ENCODE measurements around the gene KCP. TPM values are rescaled to one million over a fixed set of nuclear protein-coding genes. Genes with fewer than 3 reads are reported as not detected.

Gene KCP
- total RNA-seq (under 1 TPM; 0.39 to 0.55 TPM), polyA plus RNA-seq (not detected)

DNA sequence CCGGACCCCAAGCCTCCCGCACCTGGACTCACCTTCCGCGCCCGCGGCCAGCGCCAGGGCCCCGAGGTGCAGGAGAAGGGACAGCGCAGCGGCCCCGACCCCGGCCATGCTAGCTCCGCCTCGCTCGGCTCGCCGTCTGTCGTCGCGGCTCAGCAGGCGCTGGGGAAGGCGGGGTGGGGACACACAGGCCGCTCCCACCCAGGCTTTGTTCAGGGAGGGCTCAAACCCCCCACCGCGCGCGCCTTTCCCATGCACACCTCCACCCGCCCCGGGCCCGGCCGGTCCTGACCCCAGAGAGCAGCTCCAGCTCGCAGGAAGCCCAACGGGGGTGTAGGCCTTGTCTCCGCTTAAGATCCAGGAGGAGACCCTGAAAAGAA, at the start of gene KCP:
Gene KCP, minus strand, starts transcription at position 141 of the 377 bp plus-strand sequence. Its CDS starts 33 bp downstream, at position 108.
- Histone ChIP-seq H3K9me3 (ENCODE audit: control insufficient read depth in 1 of 2, low read length in 2 of 2) (no peaks in the 10 kb centered on the region), H3K27me3 (ENCODE audit: insufficient read depth, low read length) (peaks cover 6% of the 10 kb centered on the region), H3K4me3 (ENCODE audit: low read length in 2 of 2) (no peak within 1 kb of the TSS), H3K4me1 (ENCODE audit: insufficient read depth, low read length) (peaks cover 4% of the 10 kb centered on the region), H3K36me3 (ENCODE audit: insufficient read depth, low read length) (no peaks in the 10 kb centered on the region), H3K27ac (ENCODE audit: low read depth, low read length) (no peak within 1 kb of the TSS)
- peak within 1 kb of the TSS in 2 of 7 donors; percentile 8 to 46 for H3K27ac Mint-ChIP-seq
- CTCF ChIA-PET (ENCODE audit: partially characterized antibody) = interaction anchor here (1.1 to 4.0 kb wide), 2 partner anchors 178 to 181 kb away, joined by 5 to 23 read pairs; no protein-coding TSS in a partner anchor
- H3K27me3 Mint-ChIP-seq = peaks cover 32 to 55% of the 10 kb centered on the region in 2 donors
- peak within 1 kb of the TSS in 1 of 8 donors; percentile 30 for H3K4me3 Mint-ChIP-seq
- H3K4me1 Mint-ChIP-seq = peaks cover 5 to 14% (median 8%) of the 10 kb centered on the region in 4 donors
- no peak for DNase-seq
- H3K9me3 Mint-ChIP-seq = no peaks in the 10 kb centered on the region
- no peaks in the 10 kb centered on the region for H3K36me3 Mint-ChIP-seq
- POLR2A ChIA-PET (ENCODE audit: partially characterized antibody) = no interaction called here
- intact Hi-C loops (cut with micrococcal nuclease) = no loop called here

DNA sequence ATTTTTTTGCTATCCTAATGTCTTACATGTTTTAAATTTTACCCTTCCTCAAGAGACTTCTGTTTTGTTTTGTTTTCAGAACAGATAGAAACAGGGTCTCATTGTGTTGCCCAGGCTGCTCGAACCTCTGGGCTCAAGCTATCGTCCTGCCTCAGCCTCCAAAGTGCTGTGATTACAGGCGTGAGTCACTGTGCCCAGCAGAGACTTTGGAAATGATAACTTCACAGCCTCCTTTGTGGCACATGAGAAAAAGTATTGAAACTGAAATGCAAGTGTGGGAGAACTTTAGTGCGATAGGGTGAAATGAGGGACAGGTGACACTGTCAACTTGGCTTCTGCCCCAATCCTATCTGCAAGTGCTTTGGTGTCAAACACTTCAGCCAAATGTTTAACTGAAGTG, 48.8 kb upstream of the KCP start:
- Histone ChIP-seq H3K4me1 (ENCODE audit: insufficient read depth, low read length) (peaks cover 5% of the 10 kb centered on the region), H3K27ac (ENCODE audit: low read depth, low read length) (no peak overlapping the region), H3K36me3 (ENCODE audit: insufficient read depth, low read length) (peaks cover 49% of the 10 kb centered on the region), H3K9me3 (ENCODE audit: control insufficient read depth in 1 of 2, low read length in 2 of 2) (no peaks in the 10 kb centered on the region), H3K27me3 (ENCODE audit: insufficient read depth, low read length) (no peaks in the 10 kb centered on the region), H3K4me3 (ENCODE audit: low read length in 2 of 2) (no peak overlapping the region)
- Mint-ChIP-seq H3K36me3 (peaks cover 36 to 77% of the 10 kb centered on the region in 2 donors), H3K27ac (peak overlapping the region in 5 of 7 donors; percentile 21 to 60 (median 23)), H3K4me1 (peaks cover 0 to 5% (median 2%) of the 10 kb centered on the region in 4 donors), H3K9me3 (no peaks in the 10 kb centered on the region), H3K4me3 (no peak overlapping the region), H3K27me3 (no peaks in the 10 kb centered on the region)
- intact Hi-C loops (cut with micrococcal nuclease) = no loop called here
- DNase-seq = no peak
- CTCF ChIA-PET (ENCODE audit: partially characterized antibody) = interaction anchor here (1.2 to 3.8 kb wide), 2 partner anchors 11 to 130 kb away, joined by 3 to 14 read pairs; no protein-coding TSS in a partner anchor
- POLR2A ChIA-PET (ENCODE audit: partially characterized antibody) = no interaction called here

DNA sequence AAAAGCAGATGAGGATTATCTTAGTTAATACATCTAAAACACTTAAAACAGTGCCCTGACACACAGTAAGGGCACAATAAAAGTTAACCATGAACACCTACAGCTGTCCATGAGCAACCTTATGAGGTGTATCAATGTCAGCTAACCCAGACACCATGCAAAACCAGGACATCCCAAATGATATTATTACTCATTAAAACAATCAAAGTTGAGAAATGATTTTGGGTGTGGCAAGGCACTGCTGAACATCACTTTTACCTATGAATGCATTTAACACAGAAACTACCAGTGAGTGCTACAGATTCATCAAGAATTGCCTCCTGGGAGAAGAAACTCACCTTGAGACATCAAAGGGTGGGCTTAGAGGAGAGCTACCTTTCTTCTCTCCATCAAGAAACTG, 45.5 kb upstream of the KCP start:
- peaks cover 49% of the 10 kb centered on the region for H3K36me3 ChIP-seq (ENCODE audit: insufficient read depth, low read length)
- CTCF ChIA-PET (ENCODE audit: partially characterized antibody) = interaction anchor here (3.8 kb wide), 1 partner anchor 8 kb away, joined by 14 read pairs; no protein-coding TSS in a partner anchor
- intact Hi-C loops (cut with micrococcal nuclease) = no loop called here

DNA sequence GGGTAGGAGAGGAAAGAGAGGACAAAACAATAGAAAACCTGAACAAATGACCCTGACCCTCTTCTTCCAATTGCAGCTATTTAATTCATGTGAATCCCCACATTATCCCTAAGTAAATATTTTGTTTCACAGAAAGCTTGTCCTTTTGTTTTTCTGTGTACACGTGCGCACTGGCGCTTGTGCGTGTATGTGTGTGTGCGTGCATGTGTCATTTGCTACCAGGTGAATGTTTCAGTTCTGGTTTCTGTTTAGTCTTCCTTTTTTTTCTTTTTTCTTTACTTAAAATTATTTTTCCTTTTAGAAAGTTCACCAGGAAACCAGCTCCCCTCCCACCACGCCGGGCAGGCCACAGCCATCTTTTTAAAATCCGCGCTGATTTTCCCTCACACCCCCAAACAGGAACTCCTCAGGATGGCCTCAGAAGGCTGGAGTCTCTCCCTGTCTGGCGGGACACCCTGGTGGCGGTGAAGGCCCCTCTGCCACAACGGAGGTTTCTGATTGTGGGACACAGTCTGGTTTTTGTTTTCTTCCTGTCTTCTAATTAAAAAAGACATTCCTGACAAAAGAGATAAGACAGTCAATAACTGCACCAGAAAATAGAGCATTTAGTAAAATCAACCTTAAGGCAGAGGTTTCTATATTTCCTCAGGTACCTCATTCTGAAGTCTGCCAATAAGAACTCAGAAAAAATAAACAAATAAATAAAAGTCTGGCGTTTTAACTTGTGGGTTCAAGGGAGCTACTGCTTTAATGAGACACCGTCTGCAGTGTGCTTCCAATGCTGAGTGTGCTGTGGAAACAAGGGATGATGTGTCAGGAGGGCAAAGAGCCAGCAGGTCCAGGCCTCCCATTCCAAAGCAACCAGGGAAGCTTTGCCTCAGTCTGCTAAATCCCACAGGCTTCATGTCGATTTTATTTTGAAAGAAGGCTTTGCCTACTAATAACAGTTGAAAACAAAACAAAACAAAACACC, 44.6 kb upstream of the KCP start:
- Histone ChIP-seq H3K27me3 (ENCODE audit: insufficient read depth, low read length) (no peaks in the 10 kb centered on the region), H3K4me1 (ENCODE audit: insufficient read depth, low read length) (no peaks in the 10 kb centered on the region), H3K27ac (ENCODE audit: low read depth, low read length) (no peak overlapping the region), H3K4me3 (ENCODE audit: low read length in 2 of 2) (no peak overlapping the region), H3K9me3 (ENCODE audit: control insufficient read depth in 1 of 2, low read length in 2 of 2) (no peaks in the 10 kb centered on the region), H3K36me3 (ENCODE audit: insufficient read depth, low read length) (peaks cover 48% of the 10 kb centered on the region)
- POLR2A ChIA-PET (ENCODE audit: partially characterized antibody) = no interaction called here
- Mint-ChIP-seq H3K4me3 (no peak overlapping the region), H3K27me3 (no peaks in the 10 kb centered on the region), H3K4me1 (no peaks in the 10 kb centered on the region), H3K36me3 (peaks cover 33 to 83% of the 10 kb centered on the region in 2 donors), H3K9me3 (no peaks in the 10 kb centered on the region), H3K27ac (peak overlapping the region in 4 of 7 donors; percentile 27 to 64 (median 33))
- DNase-seq = no peak
- intact Hi-C loops (cut with micrococcal nuclease) = no loop called here
- CTCF ChIA-PET (ENCODE audit: partially characterized antibody) = interaction anchor here (0.6 kb wide), 1 partner anchor 90 kb away, joined by 3 read pairs; no protein-coding TSS in a partner anchor

More for the DNA sequence above, 45.5 kb upstream of the KCP start:
- H3K27me3 ChIP-seq (ENCODE audit: insufficient read depth, low read length) = no peaks in the 10 kb centered on the region
- no peak overlapping the region for H3K27ac ChIP-seq (ENCODE audit: low read depth, low read length)
- no peaks in the 10 kb centered on the region for H3K9me3 ChIP-seq (ENCODE audit: control insufficient read depth in 1 of 2, low read length in 2 of 2)
- peak overlapping the region in 2 of 7 donors; percentile 29 to 64 for H3K27ac Mint-ChIP-seq
- no peak overlapping the region for H3K4me3 Mint-ChIP-seq
- no peaks in the 10 kb centered on the region for H3K27me3 Mint-ChIP-seq
- POLR2A ChIA-PET (ENCODE audit: partially characterized antibody) = no interaction called here
- no peaks in the 10 kb centered on the region for H3K4me1 ChIP-seq (ENCODE audit: insufficient read depth, low read length)
- H3K4me3 ChIP-seq (ENCODE audit: low read length in 2 of 2) = no peak overlapping the region
- H3K4me1 Mint-ChIP-seq = no peaks in the 10 kb centered on the region
- DNase-seq = no peak
- H3K9me3 Mint-ChIP-seq = no peaks in the 10 kb centered on the region
- peaks cover 33 to 81% of the 10 kb centered on the region in 2 donors for H3K36me3 Mint-ChIP-seq

DNA sequence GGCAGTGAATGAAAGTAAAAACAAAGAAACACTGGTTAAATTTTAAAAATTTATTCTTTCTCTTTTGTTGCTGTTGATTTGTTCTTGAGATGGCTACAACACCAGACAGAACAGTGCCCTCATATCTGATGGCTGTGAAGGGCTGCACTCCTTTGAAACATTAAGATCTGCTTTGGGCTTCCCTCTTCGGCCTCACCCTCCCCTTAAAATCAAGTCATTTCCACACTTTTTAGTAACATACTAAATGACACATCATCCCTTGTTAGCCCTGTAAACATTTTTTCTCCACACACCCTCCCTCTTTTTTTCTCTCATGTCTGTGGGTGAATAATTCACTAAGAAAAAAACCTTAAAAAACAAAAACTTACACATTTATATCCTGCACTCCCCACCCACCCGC, 43.6 kb upstream of the KCP start:
- intact Hi-C loops (cut with micrococcal nuclease) = no loop called here
- H3K4me3 Mint-ChIP-seq = no peak overlapping the region
- CTCF ChIA-PET (ENCODE audit: partially characterized antibody) = interaction anchor here (0.6 to 1.0 kb wide), 2 partner anchors 91 to 138 kb away, joined by 3 read pairs; no protein-coding TSS in a partner anchor
- H3K36me3 Mint-ChIP-seq = peaks cover 31 to 75% of the 10 kb centered on the region in 2 donors
- H3K27ac Mint-ChIP-seq = peak overlapping the region in 5 of 7 donors; percentile 31 to 81 (median 60)
- Histone ChIP-seq H3K27me3 (ENCODE audit: insufficient read depth, low read length) (no peaks in the 10 kb centered on the region), H3K4me1 (ENCODE audit: insufficient read depth, low read length) (no peaks in the 10 kb centered on the region), H3K27ac (ENCODE audit: low read depth, low read length) (no peak overlapping the region), H3K9me3 (ENCODE audit: control insufficient read depth in 1 of 2, low read length in 2 of 2) (no peaks in the 10 kb centered on the region), H3K4me3 (ENCODE audit: low read length in 2 of 2) (no peak overlapping the region), H3K36me3 (ENCODE audit: insufficient read depth, low read length) (peaks cover 39% of the 10 kb centered on the region)
- H3K27me3 Mint-ChIP-seq = no peaks in the 10 kb centered on the region
- peaks cover 0 to 2% (median 0%) of the 10 kb centered on the region in 4 donors for H3K4me1 Mint-ChIP-seq
- H3K9me3 Mint-ChIP-seq = no peaks in the 10 kb centered on the region
- POLR2A ChIA-PET (ENCODE audit: partially characterized antibody) = interaction anchor here (1.0 kb wide), 1 partner anchor 10 kb away, joined by 3 read pairs; no protein-coding TSS in a partner anchor
- DNase-seq = no peak

DNA sequence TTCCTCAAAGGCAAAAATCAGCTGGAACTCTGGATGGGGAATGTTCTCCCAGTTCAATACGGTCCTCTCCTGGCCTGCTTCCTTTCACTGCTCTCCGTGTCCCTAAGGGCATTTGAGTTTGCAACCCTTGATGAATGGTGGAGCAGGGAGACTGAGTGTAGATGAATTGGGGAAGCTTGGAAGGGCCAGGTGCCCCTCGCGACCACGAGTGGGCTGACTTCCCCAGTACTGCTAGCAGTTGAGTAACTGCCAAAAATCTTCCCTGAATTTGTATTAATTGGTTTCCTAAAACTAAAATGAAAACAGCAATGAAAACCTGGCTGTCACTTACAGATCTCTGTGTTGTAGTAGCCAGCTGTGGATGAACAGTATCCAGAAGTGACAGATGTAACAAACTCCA, 40.8 kb upstream of the KCP start:
- H3K27me3 ChIP-seq (ENCODE audit: insufficient read depth, low read length) = no peaks in the 10 kb centered on the region
- Mint-ChIP-seq H3K27ac (peak overlapping the region in 4 of 7 donors; percentile 4 to 47 (median 18)), H3K9me3 (no peaks in the 10 kb centered on the region), H3K36me3 (peaks cover 9 to 61% of the 10 kb centered on the region in 2 donors), H3K27me3 (no peaks in the 10 kb centered on the region), H3K4me1 (peaks cover 0 to 2% (median 0%) of the 10 kb centered on the region in 4 donors), H3K4me3 (no peak overlapping the region)
- CTCF ChIA-PET (ENCODE audit: partially characterized antibody) = interaction anchor here (1.3 to 1.4 kb wide), 2 partner anchors 11 to 141 kb away, joined by 3 to 4 read pairs; no protein-coding TSS in a partner anchor
- POLR2A ChIA-PET (ENCODE audit: partially characterized antibody) = no interaction called here
- H3K9me3 ChIP-seq (ENCODE audit: control insufficient read depth in 1 of 2, low read length in 2 of 2) = no peaks in the 10 kb centered on the region
- H3K36me3 ChIP-seq (ENCODE audit: insufficient read depth, low read length) = peaks cover 28% of the 10 kb centered on the region
- H3K27ac ChIP-seq (ENCODE audit: low read depth, low read length) = no peak overlapping the region
- no peak overlapping the region for H3K4me3 ChIP-seq (ENCODE audit: low read length in 2 of 2)
- H3K4me1 ChIP-seq (ENCODE audit: insufficient read depth, low read length) = no peaks in the 10 kb centered on the region
- intact Hi-C loops (cut with micrococcal nuclease) = no loop called here
- no peak for DNase-seq
